ENCODE data around the gene ATL2. TPM values are rescaled to one million over a fixed set of nuclear protein-coding genes. Genes with fewer than 3 reads are reported as not detected.

The ATL2 gene
- 10 to 100 TPM; 45.5 to 59.5 (median 53.0) TPM for total RNA-seq
- 10 to 100 TPM; 18.8 to 38.1 TPM for polyA plus RNA-seq
- 48.1 reads per million, percentile 70 among the genes with 10 or more reads in this experiment for total RNA-seq

DNA sequence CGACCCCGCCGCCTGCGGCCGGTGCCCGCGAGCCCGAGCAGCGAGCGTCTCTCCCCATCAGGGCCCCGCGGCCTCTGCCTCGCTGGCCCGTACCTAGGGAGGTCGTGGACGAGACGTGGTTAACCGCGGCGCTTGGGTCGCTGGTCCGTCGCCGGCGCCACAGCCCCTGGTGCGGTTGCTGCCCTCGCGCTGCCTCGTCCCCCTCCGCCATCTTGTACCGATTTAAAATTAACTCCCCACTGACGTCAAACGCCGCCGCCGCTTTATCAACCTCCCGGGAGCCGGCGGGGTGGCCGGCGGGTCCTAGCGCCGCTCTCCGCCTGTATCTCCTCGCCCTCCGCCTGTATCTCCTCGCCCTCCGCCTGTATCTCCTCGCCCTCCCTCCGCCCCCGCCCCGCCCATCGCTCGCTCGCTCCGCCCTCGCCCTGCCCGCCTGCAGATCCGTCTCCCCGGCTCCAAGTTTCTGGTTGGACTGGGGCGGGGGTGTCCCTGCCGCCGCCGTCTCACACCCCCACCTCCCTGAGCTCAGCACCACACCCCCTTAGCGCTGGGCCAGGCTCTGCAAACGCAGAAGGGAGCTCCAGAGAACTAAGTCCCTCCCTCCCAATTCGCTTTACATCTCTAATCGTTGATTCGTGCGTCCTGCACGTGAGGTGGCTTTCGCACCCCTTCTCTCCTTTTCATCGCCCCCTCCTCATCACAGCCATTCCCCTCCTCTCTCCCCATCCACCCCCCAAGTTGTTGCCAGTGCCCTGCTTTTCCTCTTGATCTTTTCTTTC lies at the start of gene ATL2:
Gene ATL2 (minus strand): TSS at position 224 of the 779 bp plus-strand sequence. CDS start 13 bp downstream, at position 211.
- intact Hi-C loops (cut with micrococcal nuclease), result loop anchor here (1.0 to 5.0 kb wide), 22 partner anchors 11 to 1410 kb away; partner anchors contain the start of genes GEMIN6 (in 2 of the 2), SRSF7 (in 2 of the 2), CYP1B1 (in 1 of the 2) and EIF2AK2 (in 1 of the 2)
- peaks cover 53 to 83% (median 68%) of the 10 kb centered on the region in 7 donors for H3K4me1 Mint-ChIP-seq
- peaks cover 0 to 2% (median 0%) of the 10 kb centered on the region in 5 donors for H3K36me3 Mint-ChIP-seq
- no peaks in the 10 kb centered on the region for H3K36me3 ChIP-seq (ENCODE audit: control insufficient read depth in 2 of 3, insufficient read depth in 3 of 3, low read length in 3 of 3)
- H3K4me3 ChIP-seq (ENCODE audit: low read length), result peak within 1 kb of the TSS; percentile 75
- H3K27ac Mint-ChIP-seq, result peak within 1 kb of the TSS; percentile 87 to 99 (median 95)
- CTCF ChIA-PET, result interaction anchor here (0.6 to 1.5 kb wide), 5 partner anchors 12 to 685 kb away, joined by 3 to 9 read pairs (median 5); no protein-coding TSS in a partner anchor
- H3K4me1 ChIP-seq (ENCODE audit: control insufficient read depth in 2 of 2, insufficient read depth in 2 of 2, low read length in 2 of 2), result peaks cover 28 to 30% of the 10 kb centered on the region in 2 donors
- H3K27ac ChIP-seq (ENCODE audit: low read depth, low read length), result peak within 1 kb of the TSS; percentile 98
- H3K27me3 Mint-ChIP-seq, result peaks cover 0 to 3% (median 0%) of the 10 kb centered on the region in 5 donors
- DNase-seq, result peak; percentile 83 to 94 (median 92)
- peak; percentile 92 for ATAC-seq
- no peaks in the 10 kb centered on the region for H3K27me3 ChIP-seq (ENCODE audit: control insufficient read depth in 2 of 2, insufficient read depth in 2 of 2, low read length in 2 of 2)
- no peaks in the 10 kb centered on the region for H3K9me3 ChIP-seq (ENCODE audit: control insufficient read depth in 2 of 3, low read length in 3 of 3)
- peak within 1 kb of the TSS; percentile 93 to 100 (median 97) for H3K4me3 Mint-ChIP-seq
- peaks cover 0 to 3% (median 0%) of the 10 kb centered on the region in 11 donors for H3K9me3 Mint-ChIP-seq
- POLR2A ChIA-PET, result interaction anchor here (0.8 to 3.6 kb wide), 4 partner anchors 10 to 374 kb away, joined by 3 to 22 read pairs (median 6); partner anchors contain the start of gene SRSF7

DNA sequence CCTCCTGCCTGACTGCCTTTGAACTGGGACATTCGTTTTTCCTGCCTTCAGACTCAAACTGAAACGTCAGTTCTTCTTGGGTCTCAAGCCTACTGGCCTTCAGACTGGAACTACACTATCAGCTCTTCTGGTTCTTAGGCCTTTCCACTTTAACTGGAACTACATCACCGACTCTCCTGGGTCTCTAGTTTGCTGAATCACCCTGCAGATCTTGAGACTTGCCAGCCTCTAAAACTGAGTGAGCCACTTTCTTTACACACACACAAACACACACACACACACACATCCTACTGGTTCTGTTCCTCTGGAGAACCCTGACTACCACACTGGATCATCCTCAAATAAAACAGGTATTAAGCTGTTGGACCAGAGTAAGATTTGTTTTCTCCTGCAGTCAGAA lies 46.7 kb upstream of the ATL2 start:
- Mint-ChIP-seq H3K27ac (no peak overlapping the region), H3K36me3 (no peaks in the 10 kb centered on the region), H3K27me3 (peaks cover 0 to 23% (median 0%) of the 10 kb centered on the region in 5 donors), H3K4me1 (no peaks in the 10 kb centered on the region), H3K9me3 (peaks cover 0 to 5% (median 0%) of the 10 kb centered on the region in 11 donors), H3K4me3 (no peak overlapping the region)
- POLR2A ChIA-PET, result no interaction called here
- intact Hi-C loops (cut with micrococcal nuclease), result no loop called here
- ATAC-seq (no peak), DNase-seq (no peak)
- Histone ChIP-seq H3K9me3 (ENCODE audit: control insufficient read depth in 2 of 3, low read length in 3 of 3) (no peaks in the 10 kb centered on the region), H3K27ac (ENCODE audit: low read depth, low read length) (no peak overlapping the region), H3K4me1 (ENCODE audit: control insufficient read depth in 2 of 2, insufficient read depth in 2 of 2, low read length in 2 of 2) (no peaks in the 10 kb centered on the region), H3K36me3 (ENCODE audit: control insufficient read depth in 2 of 3, insufficient read depth in 3 of 3, low read length in 3 of 3) (no peaks in the 10 kb centered on the region), H3K27me3 (ENCODE audit: control insufficient read depth in 2 of 2, insufficient read depth in 2 of 2, low read length in 2 of 2) (no peaks in the 10 kb centered on the region), H3K4me3 (ENCODE audit: low read length) (no peak overlapping the region)
- CTCF ChIA-PET, result no interaction called here

DNA sequence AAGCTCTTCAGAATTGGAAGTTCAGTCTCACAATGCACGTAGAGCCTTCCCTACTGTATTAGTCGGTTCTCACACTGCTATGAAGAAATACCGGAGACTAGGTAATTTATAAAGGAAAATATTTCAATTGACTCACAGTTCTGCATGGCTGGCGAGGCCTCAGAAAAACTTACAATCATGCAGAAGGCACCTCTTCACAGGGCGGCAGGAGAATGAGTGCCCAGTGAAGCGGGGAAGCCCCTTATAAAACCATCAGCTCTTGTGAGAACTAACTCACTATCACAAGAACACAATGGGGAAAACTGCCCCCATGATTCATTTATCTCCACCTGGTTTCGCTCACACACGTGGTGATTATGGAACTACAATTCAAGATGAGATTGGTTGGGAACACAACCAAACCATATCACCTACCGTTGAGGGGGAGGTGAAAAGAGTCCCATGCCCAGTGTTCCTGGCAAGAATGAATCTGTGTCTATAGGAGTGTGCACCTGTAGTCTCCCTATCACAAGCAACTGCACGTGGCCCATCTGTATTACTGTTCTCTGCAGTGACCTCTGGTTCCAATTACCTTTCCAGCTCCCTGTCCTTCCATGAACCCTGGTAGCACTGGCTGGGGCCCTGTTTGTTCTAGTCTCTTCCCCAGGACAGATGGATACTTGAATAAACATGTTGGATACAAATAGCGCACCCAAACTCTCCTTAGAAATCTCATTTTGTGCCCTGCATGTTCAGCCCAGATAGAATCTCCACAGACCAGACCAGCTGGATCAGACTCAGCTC lies 44.4 kb upstream of the ATL2 start:
- H3K4me3 ChIP-seq (ENCODE audit: low read length), result no peak overlapping the region
- H3K27me3 ChIP-seq (ENCODE audit: control insufficient read depth in 2 of 2, insufficient read depth in 2 of 2, low read length in 2 of 2), result no peaks in the 10 kb centered on the region
- no peaks in the 10 kb centered on the region for H3K4me1 Mint-ChIP-seq
- no peak overlapping the region for H3K27ac ChIP-seq (ENCODE audit: low read depth, low read length)
- H3K36me3 ChIP-seq (ENCODE audit: control insufficient read depth in 2 of 3, insufficient read depth in 3 of 3, low read length in 3 of 3), result no peaks in the 10 kb centered on the region
- H3K4me1 ChIP-seq (ENCODE audit: control insufficient read depth in 2 of 2, insufficient read depth in 2 of 2, low read length in 2 of 2), result no peaks in the 10 kb centered on the region
- DNase-seq (no peak), ATAC-seq (no peak)
- H3K9me3 Mint-ChIP-seq, result peaks cover 0 to 5% (median 0%) of the 10 kb centered on the region in 11 donors
- peaks cover 0 to 18% (median 0%) of the 10 kb centered on the region in 5 donors for H3K27me3 Mint-ChIP-seq
- intact Hi-C loops (cut with micrococcal nuclease), result no loop called here
- H3K36me3 Mint-ChIP-seq, result no peaks in the 10 kb centered on the region
- H3K9me3 ChIP-seq (ENCODE audit: control insufficient read depth in 2 of 3, low read length in 3 of 3), result no peaks in the 10 kb centered on the region
- H3K4me3 Mint-ChIP-seq, result no peak overlapping the region
- ChIA-PET POLR2A (interaction anchor here (1.0 kb wide), 1 partner anchor 87 kb away, joined by 3 read pairs; no protein-coding TSS in a partner anchor), CTCF (no interaction called here)
- H3K27ac Mint-ChIP-seq, result no peak overlapping the region

DNA sequence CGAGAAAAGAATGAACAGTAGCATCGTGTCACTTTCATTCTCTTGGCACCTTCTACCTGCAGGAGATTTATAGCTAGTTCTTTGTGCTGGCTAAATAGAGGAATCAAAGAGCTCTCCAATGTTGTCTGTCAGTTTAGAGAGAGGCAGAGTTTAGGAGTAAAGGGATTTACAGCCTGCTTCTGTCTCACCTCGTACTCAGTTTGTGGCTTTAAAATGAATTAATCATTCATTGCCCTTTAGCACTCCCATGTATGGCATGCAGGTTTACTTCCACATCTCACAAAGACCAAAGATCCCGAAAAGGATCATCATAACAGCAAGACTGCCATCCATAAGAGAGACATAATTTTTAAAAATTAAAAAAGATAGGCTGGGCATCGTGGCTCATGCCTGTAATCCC lies 42.4 kb upstream of the ATL2 start:
- Mint-ChIP-seq H3K27me3 (peaks cover 0 to 13% (median 0%) of the 10 kb centered on the region in 5 donors), H3K4me1 (no peaks in the 10 kb centered on the region), H3K36me3 (no peaks in the 10 kb centered on the region), H3K4me3 (no peak overlapping the region), H3K9me3 (peaks cover 0 to 5% (median 2%) of the 10 kb centered on the region in 11 donors), H3K27ac (no peak overlapping the region)
- H3K27ac ChIP-seq (ENCODE audit: low read depth, low read length), result no peak overlapping the region
- no peaks in the 10 kb centered on the region for H3K4me1 ChIP-seq (ENCODE audit: control insufficient read depth in 2 of 2, insufficient read depth in 2 of 2, low read length in 2 of 2)
- H3K4me3 ChIP-seq (ENCODE audit: low read length), result no peak overlapping the region
- no peak for DNase-seq
- ChIA-PET POLR2A (interaction anchor here (0.8 kb wide), 1 partner anchor 20 kb away, joined by 3 read pairs; no protein-coding TSS in a partner anchor), CTCF (no interaction called here)
- ATAC-seq, result no peak
- no peaks in the 10 kb centered on the region for H3K36me3 ChIP-seq (ENCODE audit: control insufficient read depth in 2 of 3, insufficient read depth in 3 of 3, low read length in 3 of 3)
- H3K27me3 ChIP-seq (ENCODE audit: control insufficient read depth in 2 of 2, insufficient read depth in 2 of 2, low read length in 2 of 2), result no peaks in the 10 kb centered on the region
- no peaks in the 10 kb centered on the region for H3K9me3 ChIP-seq (ENCODE audit: control insufficient read depth in 2 of 3, low read length in 3 of 3)
- intact Hi-C loops (cut with micrococcal nuclease), result no loop called here

- Histone ChIP-seq H3K4me3 (ENCODE audit: low read length) (no peak overlapping the region), H3K4me1 (ENCODE audit: control insufficient read depth in 2 of 2, insufficient read depth in 2 of 2, low read length in 2 of 2) (no peaks in the 10 kb centered on the region), H3K27ac (ENCODE audit: low read depth, low read length) (no peak overlapping the region), H3K36me3 (ENCODE audit: control insufficient read depth in 2 of 3, insufficient read depth in 3 of 3, low read length in 3 of 3) (no peaks in the 10 kb centered on the region), H3K27me3 (ENCODE audit: control insufficient read depth in 2 of 2, insufficient read depth in 2 of 2, low read length in 2 of 2) (no peaks in the 10 kb centered on the region), H3K9me3 (ENCODE audit: control insufficient read depth in 2 of 3, low read length in 3 of 3) (no peaks in the 10 kb centered on the region)
- peaks cover 0 to 3% (median 0%) of the 10 kb centered on the region in 5 donors for H3K36me3 Mint-ChIP-seq
- ATAC-seq (no peak), DNase-seq (no peak)
- CTCF ChIA-PET, result interaction anchor here (0.9 kb wide), 1 partner anchor 23 kb away, joined by 4 read pairs; no protein-coding TSS in a partner anchor
- H3K27ac Mint-ChIP-seq, result no peak overlapping the region
- no peaks in the 10 kb centered on the region for H3K4me1 Mint-ChIP-seq
- H3K27me3 Mint-ChIP-seq, result peaks cover 0 to 8% (median 0%) of the 10 kb centered on the region in 5 donors
- peaks cover 0 to 7% (median 2%) of the 10 kb centered on the region in 11 donors for H3K9me3 Mint-ChIP-seq
- H3K4me3 Mint-ChIP-seq, result no peak overlapping the region
- intact Hi-C loops (cut with micrococcal nuclease), result no loop called here
- POLR2A ChIA-PET, result no interaction called here
Observed at GRCh38 chr2:38418735-38419134, 41.7 kb upstream of the ATL2 start.

Measured in naive thymus-derived CD4-positive, alpha-beta T cell (primary cell).